Islet precursor cell (in vitro differentiated cells): ENCODE measurements around the gene PITPNC1.
"Not testable (repeated sequence)": the region's sequence is repeated elsewhere in the genome, so short reads cannot be mapped to it uniquely, and the experiment has no call there.

Experiments used
- DNase-seq: peaks from one replicate; pipeline ENCODE4 v3.0.0-alpha.2; 2018

Gene PITPNC1

DNA sequence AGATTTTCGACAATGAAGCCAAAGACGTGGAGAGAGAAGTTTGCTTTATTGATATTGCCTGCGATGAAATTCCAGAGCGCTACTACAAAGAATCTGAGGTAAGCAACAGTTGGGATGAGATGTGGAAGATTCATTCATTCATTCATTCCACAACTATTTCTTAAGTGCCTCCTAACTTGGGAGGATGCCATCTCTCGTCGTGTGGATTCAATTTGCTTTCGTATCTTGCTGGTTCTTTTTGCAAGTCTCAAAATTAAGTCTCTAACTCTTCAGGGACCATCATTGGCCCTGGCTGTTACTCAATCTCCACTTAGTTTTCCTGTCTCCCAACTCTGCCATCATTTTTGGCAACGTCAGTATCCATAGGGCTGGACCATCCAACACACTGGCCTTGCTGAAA lies 255.1 kb downstream of the PITPNC1 start:
- no peak for DNase-seq

DNA sequence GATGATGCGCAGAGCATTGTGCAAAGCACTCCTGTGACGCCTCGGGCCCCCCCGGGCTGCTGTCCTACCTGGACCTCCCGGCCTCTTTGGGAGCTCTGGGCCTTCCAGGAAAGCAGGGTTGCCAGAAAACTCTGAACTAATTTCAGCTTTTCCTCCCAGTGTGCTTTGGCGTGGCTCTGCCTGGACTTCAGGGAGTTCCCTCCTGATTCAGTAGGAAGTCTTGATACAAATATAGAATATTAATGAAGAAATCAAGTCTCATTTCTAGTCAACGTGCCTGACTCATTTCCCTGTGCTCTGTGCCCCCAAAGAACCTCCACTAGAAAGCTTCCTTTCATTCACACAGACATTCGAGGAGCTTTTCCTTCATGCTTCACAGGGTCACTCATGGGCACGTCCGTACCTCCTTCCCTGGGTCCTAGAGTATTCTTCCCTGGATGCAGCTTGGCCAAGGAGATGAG lies 256.7 kb downstream of the PITPNC1 start:
- no peak for DNase-seq

DNA sequence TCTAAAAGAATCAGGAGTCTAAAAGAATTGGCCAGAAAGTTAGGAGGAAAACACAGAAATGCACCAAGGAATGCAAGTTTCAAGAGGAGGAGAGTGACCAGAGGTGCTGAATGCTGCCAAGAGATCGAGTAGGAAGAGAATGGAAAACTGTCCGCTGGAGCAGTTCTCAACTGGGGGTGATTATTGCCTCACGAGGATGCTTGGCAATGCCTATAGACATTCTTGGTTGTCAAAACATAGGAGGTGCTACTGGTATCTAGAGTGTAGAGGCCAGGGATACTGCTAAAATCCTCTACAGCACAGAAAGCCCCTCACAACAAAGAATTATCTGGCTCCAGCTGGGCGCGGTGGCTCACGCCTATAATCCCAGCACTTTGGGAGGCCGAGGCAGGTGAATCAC lies 258.6 kb downstream of the PITPNC1 start:
- no peak for DNase-seq

DNA sequence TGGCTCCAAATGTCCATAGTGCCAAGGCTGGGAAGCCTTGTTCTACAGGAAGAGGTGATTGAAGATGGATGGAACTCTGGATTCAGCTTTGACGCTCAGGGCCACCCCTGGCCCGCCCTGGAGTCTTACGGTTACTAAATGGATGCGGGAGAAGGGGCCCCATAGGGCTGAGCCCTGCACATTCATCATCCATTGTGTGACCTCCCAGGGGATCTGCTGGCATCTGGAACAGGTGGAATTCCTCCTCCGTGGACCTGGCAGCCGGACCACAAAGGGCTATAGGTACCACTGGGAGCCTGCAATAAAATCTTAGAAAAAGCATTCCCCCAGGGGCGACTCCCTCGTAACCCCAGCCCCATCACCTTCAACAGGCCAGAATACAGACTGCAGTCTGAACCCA lies 259.2 kb downstream of the PITPNC1 start:
- DNase-seq = no peak

DNA sequence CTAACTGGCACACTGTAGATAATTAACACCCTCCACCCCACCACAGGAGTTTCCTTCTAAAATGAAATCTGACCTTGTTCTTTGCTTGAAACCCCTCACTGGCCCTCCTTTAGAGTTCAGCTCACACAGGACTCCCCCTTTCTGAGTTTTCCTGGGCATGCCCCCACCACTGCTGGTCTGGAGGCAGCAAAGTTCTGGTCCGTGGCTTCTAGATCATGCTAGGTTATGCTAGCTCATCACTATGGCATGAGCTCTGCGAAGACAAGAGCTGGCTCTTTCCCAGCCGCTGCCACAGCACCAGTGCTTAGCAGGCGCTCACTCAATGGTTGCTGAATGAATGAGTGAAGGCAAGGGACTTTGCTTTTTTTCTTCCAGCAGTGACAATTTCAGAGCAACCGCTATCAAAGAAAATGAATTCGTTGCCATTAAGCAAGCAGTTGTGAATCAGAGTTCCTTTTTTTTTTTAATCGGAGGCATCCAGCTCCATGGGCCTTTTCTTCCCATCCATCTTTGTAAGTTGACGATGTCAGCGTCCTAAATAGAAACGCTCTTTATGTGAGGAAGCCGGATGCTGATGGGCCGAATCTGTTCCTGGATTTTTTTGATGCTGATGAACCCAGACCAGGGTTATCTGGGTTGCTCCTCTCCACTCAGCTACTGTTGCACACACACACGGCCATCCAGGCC lies 259.9 kb downstream of the PITPNC1 start:
- no peak for DNase-seq

DNA sequence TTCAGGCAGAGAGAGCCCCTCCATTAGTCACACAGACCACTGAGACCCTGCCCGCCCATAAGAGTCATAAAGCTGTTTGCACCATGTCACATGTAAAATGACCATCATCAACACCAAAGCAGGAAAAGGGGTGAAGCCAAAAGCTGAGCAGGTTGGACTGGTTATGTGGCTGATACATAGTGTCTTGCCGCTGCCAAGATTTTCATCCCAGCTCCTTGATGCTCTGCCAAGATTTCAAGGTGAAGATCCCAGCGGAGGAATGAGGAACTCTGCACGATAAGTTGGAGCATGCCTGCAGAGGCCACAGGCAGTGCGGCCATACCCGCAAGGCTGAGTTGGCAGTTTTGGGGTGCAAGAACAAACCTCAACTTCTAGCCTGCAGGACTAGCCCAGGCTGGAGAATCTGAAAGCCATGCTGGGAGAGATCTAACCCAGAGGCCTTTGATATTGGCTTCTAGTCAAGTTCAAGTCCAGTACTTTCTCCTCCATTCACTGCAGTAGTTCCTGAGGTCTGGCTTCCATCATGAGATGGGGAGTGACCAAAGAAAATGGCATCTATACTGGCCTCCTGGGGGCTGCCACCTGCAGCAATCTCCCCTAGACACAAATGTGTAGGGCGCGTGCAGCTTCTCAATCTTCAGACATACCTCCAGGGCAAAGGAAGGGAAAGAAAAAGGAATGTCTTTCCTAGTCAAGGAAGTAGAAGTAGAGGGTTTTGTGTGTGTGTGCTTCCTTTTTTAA lies 261.0 kb downstream of the PITPNC1 start:
- DNase-seq = no peak

DNA sequence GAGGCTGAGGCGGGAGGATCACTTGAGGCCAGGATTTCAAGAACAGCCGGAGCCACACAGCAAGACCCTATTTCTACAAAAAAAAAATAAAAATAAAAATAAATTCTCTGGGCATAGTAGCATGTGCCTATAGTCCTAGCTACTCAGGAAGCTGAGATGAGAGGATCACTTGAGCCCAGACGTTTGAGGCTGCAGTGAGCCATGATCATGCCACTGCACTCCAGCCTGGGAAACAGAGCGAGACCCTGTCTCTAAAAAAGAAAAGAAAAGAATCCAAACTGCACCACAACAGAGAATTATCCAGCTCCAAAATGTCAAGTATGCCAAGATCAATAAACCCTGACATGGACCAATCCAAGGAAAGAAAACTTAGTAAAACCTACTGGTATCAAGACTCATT lies 261.8 kb downstream of the PITPNC1 start:
- no peak for DNase-seq

DNA sequence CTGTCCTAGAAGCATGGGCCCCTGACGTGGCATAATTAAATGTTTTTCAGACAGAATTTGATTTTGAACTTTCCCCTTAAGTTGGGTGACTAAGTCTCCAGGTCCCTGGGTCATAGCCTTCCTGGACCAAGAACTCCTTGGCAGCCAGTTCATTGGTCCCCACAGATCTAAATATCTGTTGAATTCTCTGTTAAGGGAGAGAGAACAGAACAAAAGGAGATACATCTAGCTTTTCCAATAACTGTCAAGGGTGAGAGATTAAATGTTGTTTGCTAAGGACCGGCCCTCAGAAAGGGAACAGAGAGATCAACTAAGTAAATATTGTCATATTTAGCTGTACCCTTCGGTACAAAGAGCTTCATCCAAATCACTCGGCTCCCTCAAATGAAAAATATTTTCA lies 262.5 kb downstream of the PITPNC1 start:
- DNase-seq = no peak

DNA sequence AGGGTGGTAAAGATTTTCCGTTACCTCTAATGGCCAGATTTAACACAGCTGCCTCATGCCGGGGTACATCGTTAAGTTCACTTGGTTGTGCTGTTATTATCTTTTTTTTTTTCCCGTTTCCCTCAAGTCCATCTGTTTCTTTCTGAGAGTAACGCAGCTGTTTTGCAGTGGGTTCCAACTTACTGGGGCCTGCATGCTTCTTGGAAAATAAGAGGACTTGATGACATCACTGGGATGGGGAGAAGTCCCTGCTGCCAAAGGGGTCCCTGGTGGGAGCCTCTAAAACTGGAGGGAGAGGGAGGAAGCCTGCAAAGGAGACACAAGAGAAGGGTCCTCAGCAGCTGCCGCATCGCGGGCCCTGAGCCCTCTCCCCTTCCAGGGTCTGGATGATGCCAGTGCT lies 262.9 kb downstream of the PITPNC1 start:
- DNase-seq = no peak

DNA sequence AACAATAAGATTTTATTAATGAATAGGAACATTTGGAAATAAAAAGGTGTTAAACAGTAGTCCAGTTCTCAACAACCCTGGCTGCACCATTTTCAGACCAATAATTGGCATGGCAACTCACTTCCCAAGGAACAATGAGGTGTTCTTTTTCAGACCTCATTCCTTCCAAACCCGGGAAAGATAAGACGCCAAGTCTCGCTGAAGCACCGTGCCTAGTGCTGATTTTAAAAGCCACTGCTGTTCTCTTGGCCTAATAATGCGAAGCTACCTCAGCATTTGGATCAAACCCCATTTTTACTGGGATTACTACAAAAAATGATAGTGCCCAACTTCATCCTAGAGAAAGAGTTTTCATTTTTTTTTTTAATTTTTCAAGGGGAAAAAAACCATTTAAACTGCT lies 265.4 kb downstream of the PITPNC1 start:
- no peak for DNase-seq

DNA sequence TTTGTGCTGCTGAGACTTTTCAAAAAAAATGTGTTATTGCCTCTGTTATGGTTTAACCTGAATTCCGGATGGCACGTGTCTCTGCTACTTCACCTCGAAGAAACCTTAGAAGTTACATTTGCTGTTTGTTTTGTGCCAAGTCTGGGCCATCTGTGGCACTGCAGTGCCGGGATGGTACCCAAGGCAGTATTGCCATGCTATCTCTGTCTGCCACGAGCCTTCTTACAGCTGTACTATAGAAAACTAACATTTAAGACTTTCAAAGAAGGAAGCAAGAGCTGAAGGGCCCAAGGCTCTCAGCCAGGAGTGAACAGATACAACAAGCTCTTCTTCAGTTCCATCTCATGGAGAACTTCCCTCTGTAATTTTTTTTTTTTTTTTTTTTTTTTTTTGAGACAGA lies 267.0 kb downstream of the PITPNC1 start:
- DNase-seq = no peak

DNA sequence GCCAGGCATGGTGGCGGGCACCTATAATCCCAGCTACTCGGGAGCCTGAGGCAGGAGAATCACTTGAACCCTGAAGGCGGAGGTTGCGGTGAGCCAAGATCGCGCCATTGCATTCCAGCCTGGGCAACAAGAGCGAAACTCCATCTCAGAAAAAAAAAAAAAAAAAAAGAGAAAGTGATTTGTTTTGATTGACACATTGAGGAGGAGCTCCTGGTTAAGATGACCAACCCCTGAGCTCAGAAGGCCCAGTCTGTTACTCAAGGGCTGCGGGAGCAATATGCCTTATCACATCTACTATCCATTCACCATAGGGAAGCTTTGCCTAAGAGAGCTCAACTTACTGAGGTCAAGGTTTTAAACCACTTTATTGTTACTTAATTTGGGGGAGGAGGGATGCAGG lies 268.1 kb downstream of the PITPNC1 start:
- DNase-seq = not testable (repeated sequence)

DNA sequence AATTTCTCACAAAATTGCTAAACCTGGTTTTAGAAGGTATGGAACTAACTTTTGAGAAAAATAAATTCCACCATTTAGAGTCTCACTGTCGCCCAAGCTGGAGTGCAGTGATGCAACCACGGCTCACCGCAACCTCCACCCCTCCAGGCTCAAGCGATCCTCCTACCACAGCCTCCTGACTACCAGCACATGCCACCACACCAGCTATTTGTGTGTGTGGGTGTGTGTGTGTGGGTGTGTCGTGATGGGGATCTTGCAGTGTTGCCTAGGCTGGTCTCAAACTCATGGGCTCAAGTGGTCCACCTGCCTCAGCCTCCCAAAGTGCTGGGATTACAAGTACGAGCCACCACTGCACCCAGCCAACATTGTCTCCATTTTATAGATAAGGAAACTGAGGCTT lies 269.4 kb downstream of the PITPNC1 start:
- DNase-seq = no peak

DNA sequence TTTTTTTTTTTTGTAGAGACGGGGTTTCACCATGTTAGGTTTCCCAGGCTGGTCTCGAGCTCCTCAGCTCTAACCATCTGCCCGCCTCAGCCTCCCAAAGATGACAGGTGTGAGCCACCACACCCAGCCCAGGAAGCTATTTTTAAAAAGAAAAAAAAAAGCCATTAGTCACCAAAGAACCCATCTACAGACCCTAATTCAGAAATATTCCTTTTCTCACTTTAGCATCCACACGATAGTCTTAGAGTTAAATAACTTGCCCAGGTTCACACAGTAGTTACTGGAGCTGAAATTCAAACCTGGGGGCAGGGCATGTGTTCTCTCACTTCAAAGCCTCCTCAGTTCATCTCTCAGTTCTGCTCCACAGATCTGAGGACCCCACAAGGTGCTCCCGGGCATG lies 270.4 kb downstream of the PITPNC1 start:
- no peak for DNase-seq

DNA sequence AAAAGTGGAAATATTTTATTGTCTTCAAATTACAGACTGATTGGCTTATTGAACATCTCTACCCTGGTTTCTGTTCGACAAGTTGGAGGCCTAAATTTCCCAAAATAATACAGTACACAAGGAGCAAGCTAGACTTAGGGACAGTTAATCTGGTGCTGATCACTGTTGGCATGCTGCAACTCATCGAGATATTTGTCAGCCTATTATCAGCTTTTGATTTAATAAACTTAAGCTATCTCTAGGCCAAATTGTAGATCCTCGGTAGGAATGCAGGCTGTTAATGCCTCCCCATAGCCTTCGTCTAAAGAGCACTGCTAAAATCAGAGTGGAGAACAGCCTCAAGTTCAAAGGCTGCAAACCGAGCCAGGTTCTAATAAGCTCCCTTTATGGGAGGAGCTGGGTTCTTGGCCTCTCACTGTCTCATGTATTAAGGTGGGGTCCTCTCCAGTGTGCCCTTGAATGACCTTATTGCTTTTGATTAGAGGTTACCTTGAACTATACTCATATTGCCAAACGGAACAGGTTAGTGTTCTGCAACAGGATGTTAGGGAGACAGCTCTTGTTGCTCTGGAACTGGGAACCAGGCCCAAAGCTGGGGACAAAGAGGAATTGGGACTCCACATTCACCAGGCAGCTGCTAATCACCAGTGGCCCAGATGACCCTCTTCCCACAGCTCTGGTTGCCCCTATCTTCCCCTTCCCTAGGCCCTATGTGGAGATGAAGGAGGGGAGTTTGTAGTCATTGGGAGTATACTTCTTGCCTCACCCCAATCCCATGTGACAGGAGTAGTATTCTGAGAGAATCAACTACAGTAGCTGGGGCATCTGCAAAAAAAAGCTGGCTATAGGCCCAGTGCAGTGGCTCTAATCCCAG lies 271.2 kb downstream of the PITPNC1 start:
- no peak for DNase-seq

DNA sequence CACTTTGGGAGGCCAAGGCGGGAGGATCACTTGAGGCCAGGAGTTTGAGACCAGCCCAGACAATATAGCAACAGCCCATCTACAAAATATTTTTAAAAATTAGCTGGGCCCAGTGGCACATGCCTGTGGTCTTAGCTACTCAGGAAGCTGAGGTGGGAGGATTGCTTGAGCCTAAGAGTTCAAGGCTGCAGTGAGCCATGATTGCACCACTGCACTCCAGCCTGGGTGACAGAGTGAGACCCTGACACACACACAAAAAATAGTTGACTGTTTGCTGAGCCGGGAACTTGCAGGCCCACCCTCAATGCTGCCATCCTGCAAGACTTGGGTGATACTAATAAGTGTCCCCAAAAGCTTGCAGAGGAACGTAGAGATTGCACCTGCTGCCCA lies 271.8 kb downstream of the PITPNC1 start:
- DNase-seq = not testable (repeated sequence)

DNA sequence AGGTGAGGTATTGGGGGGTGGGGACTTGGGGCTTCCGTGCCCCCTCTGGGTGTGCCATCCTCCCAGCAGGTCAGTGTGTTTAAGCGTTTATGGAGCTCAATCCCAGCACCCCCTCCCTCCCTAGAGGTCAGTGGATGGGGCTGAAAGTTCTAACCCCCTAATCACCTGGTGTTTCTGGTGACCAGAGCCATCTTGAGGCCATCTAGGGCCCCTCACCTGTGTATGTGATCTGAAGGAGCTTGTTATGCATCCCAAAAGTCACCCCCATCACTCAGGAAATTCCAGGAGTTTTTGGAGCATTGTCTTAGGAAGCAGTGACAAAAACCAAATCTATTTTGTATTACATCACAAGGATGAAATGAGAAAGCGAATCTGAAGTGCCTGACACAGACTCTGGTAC lies 272.8 kb downstream of the PITPNC1 start:
- DNase-seq = no peak

DNA sequence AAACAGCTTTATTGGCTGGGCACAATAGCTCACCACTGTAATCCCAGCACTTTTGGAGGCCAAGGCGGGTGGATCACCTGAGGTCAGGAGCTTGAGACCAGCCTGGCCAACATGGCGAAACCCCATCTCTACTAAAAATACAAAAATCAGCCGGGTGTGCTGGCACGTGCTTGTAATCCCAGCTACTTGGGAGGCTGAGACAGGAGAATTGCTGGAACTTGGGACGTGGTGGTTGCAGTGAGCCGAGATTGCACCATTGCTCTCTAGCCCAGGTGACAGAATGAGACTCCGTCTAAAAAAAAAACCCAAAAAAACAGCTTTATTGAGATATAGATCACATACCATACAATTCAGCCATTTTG lies 274.1 kb downstream of the PITPNC1 start:
- not testable (repeated sequence) for DNase-seq

DNA sequence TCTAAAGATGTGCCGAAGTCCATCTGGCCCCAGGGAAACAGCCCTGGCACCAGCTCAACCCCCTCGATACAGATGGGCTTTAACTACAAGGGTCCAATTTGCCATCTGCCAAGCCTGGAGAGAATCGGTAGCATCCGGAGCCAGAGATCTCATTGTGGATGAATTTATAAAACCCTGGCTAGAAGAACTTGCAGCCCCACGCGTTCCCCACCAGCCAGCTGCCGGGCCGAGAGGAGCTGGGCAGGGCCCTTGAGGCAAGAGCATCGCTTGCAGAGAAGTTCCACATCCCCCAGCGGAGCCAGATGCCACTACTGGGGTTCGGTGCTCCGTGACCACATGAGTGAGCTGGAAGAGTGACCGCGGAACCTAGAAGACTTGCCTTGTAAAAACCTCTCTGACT lies 275.4 kb downstream of the PITPNC1 start:
- no peak for DNase-seq

DNA sequence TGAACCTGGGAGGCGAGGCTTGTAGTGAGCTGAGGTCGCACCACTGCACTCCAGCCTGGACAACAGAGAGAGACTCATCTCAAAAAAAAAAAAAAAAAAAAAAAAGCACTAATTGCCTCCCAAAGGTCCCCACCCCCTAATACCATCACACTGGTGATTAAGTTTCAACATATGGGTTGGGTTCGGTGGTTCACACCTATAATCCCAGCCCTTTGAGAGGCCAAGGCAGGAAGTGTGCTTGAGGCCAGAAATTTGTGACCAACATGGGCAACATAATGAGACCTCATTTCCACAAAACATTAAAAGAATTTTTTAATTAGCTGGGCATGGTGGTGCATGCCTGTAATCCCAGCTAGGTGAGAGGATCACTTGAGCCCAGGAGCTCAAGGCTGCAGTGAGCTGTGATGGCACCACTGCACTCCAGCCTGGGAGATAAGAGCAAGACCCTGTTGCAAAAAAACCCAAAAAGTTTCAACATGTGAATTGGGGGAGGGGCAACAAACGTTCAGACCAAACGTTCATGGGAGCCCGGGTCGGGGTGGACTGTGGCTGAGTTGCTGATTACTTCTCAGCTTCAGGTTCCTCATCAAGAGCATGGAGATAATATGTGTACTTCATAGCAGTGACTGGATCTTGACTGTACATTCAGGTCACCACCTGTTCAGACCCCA lies 278.5 kb downstream of the PITPNC1 start:
- DNase-seq = no peak

DNA sequence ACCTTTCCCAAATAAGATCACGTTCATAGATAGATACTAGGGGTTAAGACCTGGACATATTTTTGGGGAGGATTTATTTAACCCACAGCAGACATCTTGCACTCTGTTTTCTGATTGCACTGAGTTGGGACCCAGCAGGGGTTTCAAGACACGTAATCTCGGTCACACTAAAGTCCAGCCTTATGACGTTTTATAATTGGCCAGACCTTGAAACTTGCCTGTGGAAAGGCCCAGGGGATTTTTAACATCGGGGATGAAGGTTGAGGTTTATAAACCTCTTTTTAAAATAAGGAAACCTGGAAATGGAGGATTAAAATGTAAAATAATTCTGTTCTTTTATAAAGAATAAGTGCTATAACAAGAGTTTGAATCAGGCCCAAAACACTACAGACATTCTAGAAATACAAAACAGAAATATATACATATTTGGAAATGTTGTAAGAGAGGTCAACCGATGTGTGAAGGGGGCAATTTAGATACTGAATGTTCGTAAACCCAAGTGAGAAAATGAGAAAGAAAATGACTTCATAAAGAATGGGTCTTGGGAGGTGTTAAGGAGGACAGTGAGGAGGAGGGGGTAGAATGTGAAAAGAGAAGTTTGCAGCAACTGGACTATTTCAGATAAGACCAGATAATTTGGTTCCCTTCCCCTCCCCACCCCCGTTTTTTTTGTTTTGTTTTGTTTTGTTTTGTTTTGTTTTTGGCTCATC lies 279.6 kb downstream of the PITPNC1 start:
- no peak for DNase-seq

DNA sequence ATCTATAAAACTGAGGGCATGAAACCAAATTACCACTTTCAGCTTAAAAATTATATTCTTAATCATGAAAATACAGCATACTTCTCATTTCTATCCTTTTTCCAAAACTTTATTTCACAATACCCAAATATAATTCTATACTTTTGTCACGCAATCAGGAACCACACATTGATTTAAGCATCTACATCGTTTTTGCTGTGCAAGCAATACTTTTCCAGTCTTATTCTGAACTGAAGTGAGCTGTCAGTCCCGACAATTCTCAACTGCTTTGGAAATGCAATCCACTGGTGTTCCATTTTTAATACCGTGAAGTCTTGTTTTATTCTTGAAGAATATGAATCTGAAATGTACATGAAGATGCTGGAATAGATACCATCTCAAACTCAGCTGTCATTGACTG lies 280.5 kb downstream of the PITPNC1 start:
- DNase-seq = no peak

DNA sequence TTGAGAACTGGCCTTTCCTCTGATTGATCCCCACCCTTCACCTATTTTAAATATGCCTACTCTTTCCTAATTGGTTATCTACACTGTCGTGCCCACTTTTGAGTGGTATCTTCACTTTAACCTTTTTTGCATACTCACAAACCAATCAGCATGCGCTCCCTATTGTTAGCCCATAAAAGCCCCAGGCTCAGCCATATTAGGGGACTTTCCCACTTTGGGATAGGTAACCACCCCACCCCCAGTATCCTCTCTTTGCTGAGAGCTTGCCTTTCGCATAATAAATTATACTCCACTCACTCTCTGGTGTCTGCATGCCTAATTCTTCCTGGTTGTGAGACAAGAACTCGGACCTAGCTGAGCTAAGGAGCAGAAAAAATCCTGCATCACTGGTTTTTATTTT lies 281.2 kb downstream of the PITPNC1 start:
- no peak for DNase-seq
